Colonic mucosa (tissue), 4 donors: ENCODE data around the gene RPRML. TPM values are rescaled to one million over a fixed set of nuclear protein-coding genes. Genes with fewer than 3 reads are reported as not detected.
A peak's percentile ranks its signal among the peaks of the same experiment; 100 is the strongest.
"Not testable (repeated sequence)": the region's sequence is repeated elsewhere in the genome, so short reads cannot be mapped to it uniquely, and the experiment has no call there.

Source experiments
- DNase-seq: peaks from one replicate; pipeline ENCODE4 v3.0.0-alpha.2; 2020
- H3K27ac ChIP-seq: fragments of 200-600 bp; one replicate; pipeline ENCODE4 v1.8.0; 2021
- H3K27me3 ChIP-seq: fragments of 200-600 bp; one replicate; pipeline ENCODE4 v1.8.0; 2021
- H3K36me3 ChIP-seq: fragments of 200-600 bp; one replicate; pipeline ENCODE4 v1.8.0; 2021
- H3K4me1 ChIP-seq: fragments of 200-600 bp; one replicate; pipeline ENCODE4 v1.8.0; 2021; ENCODE audit warnings: mild to moderate bottlenecking
- H3K4me3 ChIP-seq: fragments of 200-600 bp; one replicate; pipeline ENCODE4 v1.8.0; 2021
- H3K9ac ChIP-seq, 2 donors: one replicate each; pipeline ENCODE4 v1.7.0; 2013; ENCODE audit warnings: control low read depth in 2 of 2, low read depth in 2 of 2, low read length in 2 of 2
- H3K9me3 ChIP-seq: fragments of 200-600 bp; one replicate; pipeline ENCODE4 v1.8.0; 2021
- intact Hi-C: fragments of 100-400 bp; cut with DNase I; formaldehyde crosslinking; loops from one replicate; pipeline ENCODE4 v1.14.1; 2022
- total RNA-seq, 2 donors: library from RNA; stranded (reverse); fragmentation: NEBNext Ultra II Directional in 1 of 2; extraction: Animal tissue kit (Norgen Biotek cat#: 25700) in 1 of 2; gene quantifications; one replicate each; pipeline ENCODE4 v1.2.1, GENCODE V29; 2021
- TF ChIP-seq, protein P1 (sequence below): fragments of 200-600 bp; IDR thresholded peaks from one replicate; pipeline ENCODE4 v1.8.0; 2022; ENCODE audit warnings: antibody characterized with exemption, mild to moderate bottlenecking
- donor health status: healthy.
- donor health status: DM: no; HTN: no; CAD: no.
- donor health status: DM: no; HTN: no; CAD: no.

RPRML gene
- total RNA-seq, result not detected

DNA sequence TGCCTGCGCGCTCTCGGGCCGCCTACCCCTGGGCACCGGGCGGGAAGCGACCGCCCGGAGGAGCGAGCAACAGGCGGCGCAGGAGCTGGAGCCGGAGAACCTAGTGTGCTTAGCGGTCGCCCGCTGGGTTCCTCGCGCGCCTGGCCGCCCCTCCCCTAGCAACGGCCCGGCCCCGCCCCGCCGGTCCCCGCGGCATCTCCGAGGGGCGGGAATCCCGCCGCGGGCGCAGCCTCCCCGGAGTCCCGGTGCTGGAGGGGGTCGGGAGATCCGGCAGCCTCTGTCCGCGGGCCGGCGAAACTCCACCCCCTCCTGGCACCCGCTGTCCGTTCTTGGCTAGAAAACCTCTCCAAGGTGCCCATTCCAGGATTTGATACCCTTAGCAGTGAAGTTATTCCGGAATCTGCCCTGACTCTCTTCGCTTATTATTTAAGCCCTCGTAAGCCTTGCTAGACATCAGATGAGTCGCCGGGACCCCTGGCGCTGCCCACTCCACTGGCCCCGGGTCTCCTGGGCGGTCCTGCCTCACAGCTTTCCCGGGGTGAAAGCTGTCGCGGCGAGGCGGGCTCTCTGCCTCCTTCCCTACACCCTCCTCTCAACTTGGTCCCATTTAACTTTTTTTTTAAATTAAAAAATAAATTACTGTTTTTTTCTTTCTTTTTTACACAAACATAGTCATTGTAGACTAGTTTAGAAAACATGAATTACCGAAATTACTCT, at the start of gene RPRML:
Gene RPRML, minus strand, starts transcription at position 107 of the 717 bp plus-strand sequence. CDS start 246 bp downstream, outside the sequence.
- H3K27ac ChIP-seq, result no peak within 1 kb of the TSS
- intact Hi-C loops, result no loop called here
- peaks cover 32% of the 10 kb centered on the region for H3K27me3 ChIP-seq

DNA sequence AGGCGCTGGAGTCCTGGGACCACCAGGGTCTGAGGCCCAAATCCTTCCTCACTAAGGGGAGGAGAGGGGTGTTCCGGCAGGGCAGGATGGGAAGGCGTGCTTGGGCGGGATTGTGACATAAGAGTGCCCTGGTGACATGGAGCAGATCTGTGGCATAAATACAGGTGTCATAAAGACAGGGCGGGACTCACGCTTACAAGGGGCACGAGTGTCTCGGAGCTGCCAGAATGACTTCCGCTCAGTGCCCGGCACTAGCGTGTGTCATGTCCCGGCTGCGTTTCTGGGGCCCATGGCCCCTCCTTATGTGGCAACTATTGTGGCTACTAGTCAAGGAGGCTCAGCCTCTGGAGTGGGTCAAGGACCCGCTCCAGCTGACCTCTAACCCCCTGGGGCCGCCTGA, 37.9 kb upstream of the RPRML start:
- H3K4me3 ChIP-seq, H3K4me1 ChIP-seq, H3K9me3 ChIP-seq, H3K27me3 ChIP-seq, H3K36me3 ChIP-seq, intact Hi-C loops, DNase-seq, H3K27ac ChIP-seq, H3K9ac ChIP-seq: not testable (repeated sequence)

More for the DNA sequence above, at the start of gene RPRML:
- peak within 1 kb of the TSS; percentile 43 for H3K4me3 ChIP-seq
- peak within 1 kb of the TSS in 1 of 2 donors; percentile 43 for H3K9ac ChIP-seq
- no peaks in the 10 kb centered on the region for H3K9me3 ChIP-seq
- H3K36me3 ChIP-seq, result no peaks in the 10 kb centered on the region
- H3K4me1 ChIP-seq, result peaks cover 12% of the 10 kb centered on the region
- TF ChIP-seq, protein P1, sequence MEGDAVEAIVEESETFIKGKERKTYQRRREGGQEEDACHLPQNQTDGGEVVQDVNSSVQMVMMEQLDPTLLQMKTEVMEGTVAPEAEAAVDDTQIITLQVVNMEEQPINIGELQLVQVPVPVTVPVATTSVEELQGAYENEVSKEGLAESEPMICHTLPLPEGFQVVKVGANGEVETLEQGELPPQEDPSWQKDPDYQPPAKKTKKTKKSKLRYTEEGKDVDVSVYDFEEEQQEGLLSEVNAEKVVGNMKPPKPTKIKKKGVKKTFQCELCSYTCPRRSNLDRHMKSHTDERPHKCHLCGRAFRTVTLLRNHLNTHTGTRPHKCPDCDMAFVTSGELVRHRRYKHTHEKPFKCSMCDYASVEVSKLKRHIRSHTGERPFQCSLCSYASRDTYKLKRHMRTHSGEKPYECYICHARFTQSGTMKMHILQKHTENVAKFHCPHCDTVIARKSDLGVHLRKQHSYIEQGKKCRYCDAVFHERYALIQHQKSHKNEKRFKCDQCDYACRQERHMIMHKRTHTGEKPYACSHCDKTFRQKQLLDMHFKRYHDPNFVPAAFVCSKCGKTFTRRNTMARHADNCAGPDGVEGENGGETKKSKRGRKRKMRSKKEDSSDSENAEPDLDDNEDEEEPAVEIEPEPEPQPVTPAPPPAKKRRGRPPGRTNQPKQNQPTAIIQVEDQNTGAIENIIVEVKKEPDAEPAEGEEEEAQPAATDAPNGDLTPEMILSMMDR, result no peak
- DNase-seq, result peak; percentile 32

DNA sequence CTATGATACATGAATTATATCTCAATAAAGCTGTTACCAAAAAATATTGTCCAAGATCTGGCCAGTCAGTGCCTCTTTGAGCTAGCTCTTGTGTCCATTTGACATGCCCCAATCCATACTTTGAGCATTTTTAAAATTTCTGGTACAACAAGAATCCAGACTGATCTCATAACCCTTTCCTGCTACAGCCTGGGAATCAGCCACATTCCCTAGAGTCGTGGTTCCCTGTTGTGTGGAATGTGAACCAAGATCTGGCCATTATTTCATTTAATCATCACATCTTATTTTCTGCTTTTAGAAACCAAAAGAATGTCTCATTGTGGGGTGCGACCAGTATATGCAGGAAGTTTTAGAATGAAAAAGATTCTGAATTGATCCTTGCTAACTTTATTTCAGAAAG, 34.3 kb upstream of the RPRML start:
- Histone ChIP-seq H3K27ac (no peak overlapping the region), H3K9me3 (no peaks in the 10 kb centered on the region), H3K36me3 (no peaks in the 10 kb centered on the region), H3K4me1 (no peaks in the 10 kb centered on the region), H3K27me3 (no peaks in the 10 kb centered on the region), H3K9ac (no peak overlapping the region), H3K4me3 (no peak overlapping the region)
- no peak for DNase-seq
- intact Hi-C loops, result no loop called here
- TF ChIP-seq, protein P1, result no peak

DNA sequence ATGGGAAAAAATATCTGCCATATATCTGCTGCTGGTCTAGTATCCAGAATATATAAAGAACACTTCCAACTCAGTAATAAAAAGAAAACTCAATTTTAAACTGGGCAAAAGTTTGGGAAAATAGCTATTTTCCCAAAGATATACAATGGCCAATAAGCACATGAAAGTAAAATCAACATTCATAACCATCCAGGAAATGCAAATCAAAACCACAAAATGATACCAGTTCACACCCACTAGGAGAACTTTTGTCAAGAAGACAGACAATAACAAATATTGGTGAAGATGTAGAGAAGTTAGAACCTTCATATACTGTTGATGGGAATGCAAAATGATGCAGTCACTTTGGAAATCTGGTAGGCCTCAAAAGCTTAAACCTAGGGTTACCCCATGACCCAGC, 33.4 kb upstream of the RPRML start:
- no peak for DNase-seq
- H3K36me3 ChIP-seq, result no peaks in the 10 kb centered on the region
- H3K4me3 ChIP-seq, result no peak overlapping the region
- no peak overlapping the region for H3K27ac ChIP-seq
- no peaks in the 10 kb centered on the region for H3K27me3 ChIP-seq
- H3K9me3 ChIP-seq, result no peaks in the 10 kb centered on the region
- intact Hi-C loops, result no loop called here
- H3K9ac ChIP-seq, result no peak overlapping the region
- H3K4me1 ChIP-seq, result no peaks in the 10 kb centered on the region
- TF ChIP-seq, protein P1, result no peak

DNA sequence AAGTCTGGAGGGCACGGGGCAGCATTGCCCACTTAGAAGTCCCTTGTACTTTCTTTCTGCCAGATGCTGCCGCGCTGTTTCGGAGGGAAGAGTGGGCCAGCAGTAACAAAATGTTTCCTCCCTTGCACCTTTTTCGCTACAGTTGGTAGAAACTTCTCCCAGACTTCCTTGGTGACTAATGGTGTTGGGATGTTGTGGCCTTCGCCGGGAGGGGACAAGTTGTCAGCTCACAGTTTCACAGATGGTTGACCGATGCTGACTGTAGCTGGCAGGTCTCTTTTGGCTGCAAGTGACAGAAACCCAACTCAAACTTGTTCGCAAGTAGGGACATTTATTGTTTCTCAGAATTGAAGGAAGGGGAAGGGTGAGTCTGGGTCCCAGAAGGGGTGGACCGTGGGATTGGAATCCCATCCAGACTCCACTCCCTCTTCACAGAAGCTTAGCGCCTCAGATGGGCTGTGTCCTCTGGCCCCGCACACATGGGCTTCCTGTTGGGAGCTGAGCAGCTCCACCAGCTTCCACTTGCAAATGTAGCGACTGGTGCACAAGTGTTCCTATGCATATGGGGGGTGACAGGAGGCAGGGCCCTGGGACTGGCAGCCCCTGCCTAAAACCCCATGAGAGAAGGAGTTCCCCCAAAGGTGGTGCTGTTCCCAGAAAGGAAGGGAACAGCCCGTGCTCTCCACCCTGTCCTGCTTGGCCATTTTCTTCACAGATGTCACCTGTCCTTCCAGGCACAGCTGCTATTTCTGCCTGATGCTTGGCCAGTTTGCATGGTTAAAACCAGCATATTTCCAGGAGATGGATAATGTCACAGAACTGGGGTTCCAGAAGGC, 30.9 kb upstream of the RPRML start:
- TF ChIP-seq, protein P1, result no peak

DNA sequence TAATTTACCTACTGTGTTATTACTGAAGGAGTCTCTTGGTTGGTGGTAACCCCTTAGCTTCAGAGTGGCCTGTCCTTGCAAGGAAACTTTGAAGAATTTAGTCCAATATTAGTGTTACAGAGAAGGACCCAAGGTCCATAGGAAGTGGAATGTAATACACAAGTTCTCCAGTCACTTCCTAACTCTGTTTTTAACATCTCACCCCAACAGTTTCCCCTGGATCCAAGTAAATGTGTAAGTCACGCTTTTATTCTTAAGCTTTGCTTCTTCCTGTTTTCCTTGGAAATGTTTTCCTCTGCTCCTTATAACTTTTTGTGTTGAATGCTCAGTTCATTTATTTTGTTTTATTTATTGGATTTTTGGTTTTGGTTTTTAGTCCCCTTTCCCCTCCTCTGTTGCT, 25.9 kb upstream of the RPRML start:
- DNase-seq, result no peak
- Histone ChIP-seq H3K36me3 (no peaks in the 10 kb centered on the region), H3K27ac (no peak overlapping the region), H3K9me3 (no peaks in the 10 kb centered on the region), H3K27me3 (no peaks in the 10 kb centered on the region), H3K9ac (no peak overlapping the region), H3K4me3 (no peak overlapping the region), H3K4me1 (no peaks in the 10 kb centered on the region)
- TF ChIP-seq, protein P1, result no peak
- intact Hi-C loops, result no loop called here

More for the DNA sequence above, 30.9 kb upstream of the RPRML start:
- DNase-seq, result no peak
- intact Hi-C loops, result no loop called here
- Histone ChIP-seq H3K4me1 (no peaks in the 10 kb centered on the region), H3K27me3 (no peaks in the 10 kb centered on the region), H3K9ac (no peak overlapping the region), H3K4me3 (no peak overlapping the region), H3K27ac (no peak overlapping the region), H3K9me3 (no peaks in the 10 kb centered on the region), H3K36me3 (no peaks in the 10 kb centered on the region)

DNA sequence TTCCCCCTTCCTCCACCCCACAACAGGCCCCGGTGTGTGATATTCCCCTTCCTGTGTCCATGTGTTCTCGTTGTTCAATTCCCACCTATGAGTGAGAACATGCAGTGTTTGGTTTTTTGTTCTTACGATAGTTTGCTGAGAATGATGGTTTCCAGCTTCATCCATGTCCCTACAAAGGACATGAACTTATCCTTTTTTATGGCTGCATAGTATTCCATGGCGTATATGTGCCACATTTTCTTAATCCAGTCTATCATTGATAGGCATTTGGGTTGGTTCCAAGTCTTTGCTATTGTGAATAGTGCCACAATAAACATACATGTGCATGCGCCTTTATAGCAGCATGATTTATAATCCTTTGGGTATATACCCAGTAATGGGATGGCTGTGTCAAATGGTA, 24.8 kb upstream of the RPRML start:
- H3K4me3 ChIP-seq, H3K36me3 ChIP-seq, DNase-seq, intact Hi-C loops, H3K4me1 ChIP-seq, H3K27me3 ChIP-seq, H3K27ac ChIP-seq, H3K9ac ChIP-seq, H3K9me3 ChIP-seq: not testable (repeated sequence)
